Measurements from ENCODE around the gene OPA3.

GRCh38 chr19:45518469-45518826 lies 66.2 kb downstream of the OPA3 start:
- no peak for TF ChIP-seq POLR2A (IDR thresholded peaks at IDR 0.05)
- no peak for TF ChIP-seq EP300 (IDR thresholded peaks at IDR 0.05)

All from tibial nerve (tissue), 3 donors.